Keratinocyte (primary cell): ENCODE results near the gene ZBTB26.

Experiments used
- EZH2 ChIP-seq: IDR thresholded peaks from one replicate; pipeline ENCODE4 v1.6.1; 2012; ENCODE audit warnings: inconsistent platforms, mild to moderate bottlenecking, low read length, moderate library complexity
- TF ChIP-seq, protein P1 (sequence below), 3 experiments: IDR thresholded peaks in 1 of 3; conservative IDR thresholded peaks in 1 of 3; optimal IDR thresholded peaks in 1 of 3; 2 replicates in 2 of 3; 3 replicates in 1 of 3; pipeline versions ENCODE3 to v1.5.1; 2011; ENCODE audit warnings: low read length in 3 of 3, mild to moderate bottlenecking in 3 of 3, moderate library complexity in 2 of 3, control low read depth in 1 of 3, inconsistent platforms in 1 of 3; ENCODE audit not compliant: insufficient read depth in 2 of 3; ENCODE audit errors: extremely low read depth in 1 of 3

DNA sequence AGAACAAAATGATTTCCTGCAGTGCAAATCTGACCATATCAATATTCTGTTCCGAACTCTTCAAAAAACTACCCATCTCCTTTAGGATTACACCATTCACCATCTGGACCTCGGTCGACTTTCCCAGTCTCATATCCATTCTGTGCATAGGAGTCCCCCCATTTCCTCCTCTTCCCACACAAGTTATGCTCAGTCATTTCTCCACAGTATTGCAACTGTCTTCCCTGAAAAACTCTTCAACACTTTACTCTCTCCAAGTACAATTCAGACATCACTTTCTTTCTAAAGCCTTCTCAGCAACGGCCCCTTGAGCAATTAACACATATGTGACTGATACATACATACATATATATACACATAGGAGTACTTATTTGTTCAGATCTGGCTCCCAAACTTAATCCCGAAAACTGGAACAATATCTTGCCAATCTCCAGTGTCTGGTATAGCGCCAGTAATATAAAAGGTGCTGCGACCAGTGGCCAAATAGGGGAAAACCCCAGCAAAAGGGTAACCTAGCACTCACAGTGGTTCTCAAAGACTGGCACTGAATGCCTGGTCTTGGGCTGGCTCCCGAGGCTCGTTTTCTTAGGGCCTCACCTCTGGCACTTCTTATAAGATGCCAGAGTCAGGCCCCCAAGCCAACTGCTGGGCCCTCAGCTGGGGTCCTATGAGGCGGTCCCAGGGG, 629 bp downstream of the ZBTB26 start:
- TF ChIP-seq EZH2 = no peak
- TF ChIP-seq, protein P1, sequence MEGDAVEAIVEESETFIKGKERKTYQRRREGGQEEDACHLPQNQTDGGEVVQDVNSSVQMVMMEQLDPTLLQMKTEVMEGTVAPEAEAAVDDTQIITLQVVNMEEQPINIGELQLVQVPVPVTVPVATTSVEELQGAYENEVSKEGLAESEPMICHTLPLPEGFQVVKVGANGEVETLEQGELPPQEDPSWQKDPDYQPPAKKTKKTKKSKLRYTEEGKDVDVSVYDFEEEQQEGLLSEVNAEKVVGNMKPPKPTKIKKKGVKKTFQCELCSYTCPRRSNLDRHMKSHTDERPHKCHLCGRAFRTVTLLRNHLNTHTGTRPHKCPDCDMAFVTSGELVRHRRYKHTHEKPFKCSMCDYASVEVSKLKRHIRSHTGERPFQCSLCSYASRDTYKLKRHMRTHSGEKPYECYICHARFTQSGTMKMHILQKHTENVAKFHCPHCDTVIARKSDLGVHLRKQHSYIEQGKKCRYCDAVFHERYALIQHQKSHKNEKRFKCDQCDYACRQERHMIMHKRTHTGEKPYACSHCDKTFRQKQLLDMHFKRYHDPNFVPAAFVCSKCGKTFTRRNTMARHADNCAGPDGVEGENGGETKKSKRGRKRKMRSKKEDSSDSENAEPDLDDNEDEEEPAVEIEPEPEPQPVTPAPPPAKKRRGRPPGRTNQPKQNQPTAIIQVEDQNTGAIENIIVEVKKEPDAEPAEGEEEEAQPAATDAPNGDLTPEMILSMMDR (optimal IDR thresholded peaks at IDR 0.05 in 1 of 3, IDR thresholded peaks at IDR 0.05 in 1 of 3, conservative IDR thresholded peaks at IDR 0.05 in 1 of 3; ENCODE audit: extremely low read depth in 1 of 3, insufficient read depth in 2 of 3, low read length in 3 of 3) = no peak
